Measurements from ENCODE around the gene ITPRID2.

DNA sequence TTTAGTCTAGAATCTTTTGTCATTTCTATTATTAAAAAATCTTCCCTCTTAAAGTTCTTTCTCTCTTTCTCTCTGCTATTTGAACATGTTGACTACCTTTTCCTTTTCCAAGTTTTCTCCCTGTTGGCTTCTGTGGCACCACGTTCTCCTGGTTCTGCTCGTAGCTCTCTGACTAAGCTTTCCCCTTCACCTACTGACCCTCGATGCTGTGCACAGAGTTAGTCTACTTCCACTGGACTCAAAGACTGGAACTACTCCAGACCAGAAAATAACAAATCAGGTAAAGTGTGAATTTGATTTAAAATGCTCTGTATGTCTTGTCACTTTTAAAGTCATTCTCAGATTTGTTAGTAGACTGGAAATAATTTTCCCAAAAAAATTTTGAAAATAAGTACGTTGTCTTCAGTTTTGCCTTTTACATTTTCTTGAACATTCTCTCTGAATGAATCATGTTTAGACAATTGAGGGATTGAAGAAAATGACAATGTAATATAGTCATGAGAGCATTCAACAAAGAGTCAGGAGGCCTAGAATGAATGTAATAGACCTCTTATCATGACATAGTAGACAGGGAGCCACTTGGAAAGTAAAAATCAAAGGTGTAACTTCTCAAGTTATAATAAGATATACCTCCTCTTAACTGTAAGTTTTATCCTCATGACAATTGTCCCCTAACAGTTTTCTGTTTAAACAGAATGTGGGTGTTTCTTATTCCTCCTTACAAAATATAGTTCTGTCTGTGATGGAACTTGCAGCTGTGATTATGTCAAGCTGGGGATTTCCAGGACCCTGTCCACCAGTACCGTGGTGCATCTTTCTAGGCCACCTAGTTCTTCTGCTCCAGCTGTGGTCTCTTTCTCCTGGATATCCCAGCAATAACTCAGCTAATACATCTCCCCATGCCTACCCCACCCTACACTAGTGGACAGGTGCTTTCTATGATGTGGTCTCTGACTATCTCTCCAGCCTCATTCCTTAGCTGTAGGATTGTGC, 25.5 kb downstream of the ITPRID2 start:
- TF ChIP-seq, protein P1, sequence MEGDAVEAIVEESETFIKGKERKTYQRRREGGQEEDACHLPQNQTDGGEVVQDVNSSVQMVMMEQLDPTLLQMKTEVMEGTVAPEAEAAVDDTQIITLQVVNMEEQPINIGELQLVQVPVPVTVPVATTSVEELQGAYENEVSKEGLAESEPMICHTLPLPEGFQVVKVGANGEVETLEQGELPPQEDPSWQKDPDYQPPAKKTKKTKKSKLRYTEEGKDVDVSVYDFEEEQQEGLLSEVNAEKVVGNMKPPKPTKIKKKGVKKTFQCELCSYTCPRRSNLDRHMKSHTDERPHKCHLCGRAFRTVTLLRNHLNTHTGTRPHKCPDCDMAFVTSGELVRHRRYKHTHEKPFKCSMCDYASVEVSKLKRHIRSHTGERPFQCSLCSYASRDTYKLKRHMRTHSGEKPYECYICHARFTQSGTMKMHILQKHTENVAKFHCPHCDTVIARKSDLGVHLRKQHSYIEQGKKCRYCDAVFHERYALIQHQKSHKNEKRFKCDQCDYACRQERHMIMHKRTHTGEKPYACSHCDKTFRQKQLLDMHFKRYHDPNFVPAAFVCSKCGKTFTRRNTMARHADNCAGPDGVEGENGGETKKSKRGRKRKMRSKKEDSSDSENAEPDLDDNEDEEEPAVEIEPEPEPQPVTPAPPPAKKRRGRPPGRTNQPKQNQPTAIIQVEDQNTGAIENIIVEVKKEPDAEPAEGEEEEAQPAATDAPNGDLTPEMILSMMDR (IDR thresholded peaks at IDR 0.05), result no peak
- no peak for TF ChIP-seq ZFX (IDR thresholded peaks at IDR 0.05; ENCODE audit: borderline replicate concordance)

Measured in 22Rv1 (cell line).